Measurements from ENCODE around the gene TMEM183A. TPM values are rescaled to one million over a fixed set of nuclear protein-coding genes. Genes with fewer than 3 reads are reported as not detected.

TMEM183A gene
- total RNA-seq, 1 experiment from 2014 or later = 59.1 TPM

DNA sequence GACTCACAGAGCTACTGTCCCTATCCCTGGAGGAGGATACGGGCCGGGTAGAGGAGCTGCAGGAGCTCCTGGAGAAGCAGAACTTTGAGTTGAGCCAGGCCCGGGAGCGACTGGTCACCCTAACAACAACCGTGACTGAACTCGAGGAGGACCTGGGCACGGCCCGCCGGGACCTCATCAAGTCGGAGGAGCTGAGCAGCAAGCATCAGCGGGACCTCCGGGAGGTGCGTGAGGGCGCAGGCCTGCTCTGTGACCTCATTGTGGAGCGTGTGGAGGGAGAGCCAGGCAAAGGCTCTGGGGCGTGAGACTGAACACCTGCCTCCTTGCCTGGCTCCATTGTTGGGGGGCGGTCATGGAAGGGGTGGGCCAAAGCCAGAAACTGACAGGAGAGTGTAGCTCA is 38.2 kb downstream of the TMEM183A start:
- Histone ChIP-seq H3K9me3 (ENCODE audit: control insufficient read depth, insufficient read depth, low read depth, low read length) (no peaks in the 10 kb centered on the region), H3K27me3 (ENCODE audit: control insufficient read depth, insufficient read depth, low read length) (no peaks in the 10 kb centered on the region), H3K4me1 (ENCODE audit: control insufficient read depth, insufficient read depth, low read length) (no peaks in the 10 kb centered on the region), H3K27ac (ENCODE audit: low read length) (no peak overlapping the region), H3K4me3 (ENCODE audit: low read depth in 2 of 2, low read length in 2 of 2) (no peak overlapping the region), H3K36me3 (ENCODE audit: control insufficient read depth, insufficient read depth, low read length) (no peaks in the 10 kb centered on the region)
- intact Hi-C loops (cut with micrococcal nuclease; ENCODE audit: unreplicated experiment) (no loop called here), in situ Hi-C loops (cut with HindIII; ENCODE audit: low pct_unique_long_range_greater_than_20kb, low sequenced_read_pairs) (no loop called here)
- CTCF ChIA-PET = interaction anchor here (0.6 to 0.9 kb wide), 3 partner anchors 222 to 292 kb away, joined by 3 to 6 read pairs (median 3); no protein-coding TSS in a partner anchor
- TF ChIP-seq POLR2AphosphoS5 (IDR thresholded peaks at IDR 0.05; ENCODE audit: low read depth, low read length) (no peak), SIN3A (IDR thresholded peaks at IDR 0.05; ENCODE audit: borderline replicate concordance, insufficient read depth, low read depth, low read length) (no peak), TCF7L2 (IDR thresholded peaks at IDR 0.05; ENCODE audit: low read depth, low read length) (no peak)
- TF ChIP-seq, protein P1, sequence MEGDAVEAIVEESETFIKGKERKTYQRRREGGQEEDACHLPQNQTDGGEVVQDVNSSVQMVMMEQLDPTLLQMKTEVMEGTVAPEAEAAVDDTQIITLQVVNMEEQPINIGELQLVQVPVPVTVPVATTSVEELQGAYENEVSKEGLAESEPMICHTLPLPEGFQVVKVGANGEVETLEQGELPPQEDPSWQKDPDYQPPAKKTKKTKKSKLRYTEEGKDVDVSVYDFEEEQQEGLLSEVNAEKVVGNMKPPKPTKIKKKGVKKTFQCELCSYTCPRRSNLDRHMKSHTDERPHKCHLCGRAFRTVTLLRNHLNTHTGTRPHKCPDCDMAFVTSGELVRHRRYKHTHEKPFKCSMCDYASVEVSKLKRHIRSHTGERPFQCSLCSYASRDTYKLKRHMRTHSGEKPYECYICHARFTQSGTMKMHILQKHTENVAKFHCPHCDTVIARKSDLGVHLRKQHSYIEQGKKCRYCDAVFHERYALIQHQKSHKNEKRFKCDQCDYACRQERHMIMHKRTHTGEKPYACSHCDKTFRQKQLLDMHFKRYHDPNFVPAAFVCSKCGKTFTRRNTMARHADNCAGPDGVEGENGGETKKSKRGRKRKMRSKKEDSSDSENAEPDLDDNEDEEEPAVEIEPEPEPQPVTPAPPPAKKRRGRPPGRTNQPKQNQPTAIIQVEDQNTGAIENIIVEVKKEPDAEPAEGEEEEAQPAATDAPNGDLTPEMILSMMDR (IDR thresholded peaks at IDR 0.05) = no peak
- TF ChIP-seq, protein P2, sequence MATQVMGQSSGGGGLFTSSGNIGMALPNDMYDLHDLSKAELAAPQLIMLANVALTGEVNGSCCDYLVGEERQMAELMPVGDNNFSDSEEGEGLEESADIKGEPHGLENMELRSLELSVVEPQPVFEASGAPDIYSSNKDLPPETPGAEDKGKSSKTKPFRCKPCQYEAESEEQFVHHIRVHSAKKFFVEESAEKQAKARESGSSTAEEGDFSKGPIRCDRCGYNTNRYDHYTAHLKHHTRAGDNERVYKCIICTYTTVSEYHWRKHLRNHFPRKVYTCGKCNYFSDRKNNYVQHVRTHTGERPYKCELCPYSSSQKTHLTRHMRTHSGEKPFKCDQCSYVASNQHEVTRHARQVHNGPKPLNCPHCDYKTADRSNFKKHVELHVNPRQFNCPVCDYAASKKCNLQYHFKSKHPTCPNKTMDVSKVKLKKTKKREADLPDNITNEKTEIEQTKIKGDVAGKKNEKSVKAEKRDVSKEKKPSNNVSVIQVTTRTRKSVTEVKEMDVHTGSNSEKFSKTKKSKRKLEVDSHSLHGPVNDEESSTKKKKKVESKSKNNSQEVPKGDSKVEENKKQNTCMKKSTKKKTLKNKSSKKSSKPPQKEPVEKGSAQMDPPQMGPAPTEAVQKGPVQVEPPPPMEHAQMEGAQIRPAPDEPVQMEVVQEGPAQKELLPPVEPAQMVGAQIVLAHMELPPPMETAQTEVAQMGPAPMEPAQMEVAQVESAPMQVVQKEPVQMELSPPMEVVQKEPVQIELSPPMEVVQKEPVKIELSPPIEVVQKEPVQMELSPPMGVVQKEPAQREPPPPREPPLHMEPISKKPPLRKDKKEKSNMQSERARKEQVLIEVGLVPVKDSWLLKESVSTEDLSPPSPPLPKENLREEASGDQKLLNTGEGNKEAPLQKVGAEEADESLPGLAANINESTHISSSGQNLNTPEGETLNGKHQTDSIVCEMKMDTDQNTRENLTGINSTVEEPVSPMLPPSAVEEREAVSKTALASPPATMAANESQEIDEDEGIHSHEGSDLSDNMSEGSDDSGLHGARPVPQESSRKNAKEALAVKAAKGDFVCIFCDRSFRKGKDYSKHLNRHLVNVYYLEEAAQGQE (IDR thresholded peaks at IDR 0.05; ENCODE audit: insufficient read depth in 1 of 2, low read depth in 2 of 2, low read length in 1 of 2) = no peak
- ATAC-seq (no peak), DNase-seq (ENCODE audit: low read depth, low spot score) (no peak)
- POLR2A ChIA-PET = no interaction called here
- no TSS peak for BruUV-seq (replicated peaks)

DNA sequence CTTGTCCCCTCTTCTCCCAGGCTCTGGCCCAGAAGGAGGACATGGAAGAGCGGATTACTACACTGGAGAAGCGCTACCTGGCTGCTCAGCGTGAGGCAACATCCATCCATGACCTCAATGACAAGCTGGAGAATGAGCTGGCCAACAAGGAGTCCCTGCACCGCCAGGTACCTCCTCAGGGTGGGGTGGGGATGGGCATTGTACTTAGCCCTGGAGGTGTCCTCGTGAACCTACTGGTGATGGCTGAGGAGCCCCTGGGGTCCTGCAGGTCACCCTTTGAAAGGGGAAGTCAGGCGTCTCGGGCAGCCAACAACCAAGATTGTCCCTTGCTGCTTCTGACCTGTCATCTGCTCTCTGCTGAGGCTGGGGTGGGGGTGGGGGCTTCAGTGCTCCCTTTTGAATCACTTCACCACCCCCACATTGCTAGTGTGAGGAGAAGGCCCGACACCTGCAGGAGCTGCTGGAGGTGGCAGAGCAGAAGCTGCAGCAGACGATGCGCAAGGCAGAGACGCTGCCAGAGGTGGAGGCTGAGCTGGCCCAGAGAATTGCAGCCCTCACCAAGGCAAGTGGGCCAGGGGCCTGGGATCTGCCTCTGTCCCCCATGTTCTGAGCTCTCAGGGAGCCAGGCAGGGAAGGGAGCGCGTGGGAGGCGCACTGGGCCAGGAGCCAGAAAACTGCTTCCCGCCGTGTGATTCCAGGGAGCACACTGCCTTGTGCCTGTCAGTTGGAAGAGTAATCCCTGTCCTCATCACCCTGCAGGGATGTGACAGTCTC is 38.8 kb downstream of the TMEM183A start:
- Histone ChIP-seq H3K4me1 (ENCODE audit: control insufficient read depth, insufficient read depth, low read length) (no peaks in the 10 kb centered on the region), H3K4me3 (ENCODE audit: low read depth in 2 of 2, low read length in 2 of 2) (no peak overlapping the region), H3K9me3 (ENCODE audit: control insufficient read depth, insufficient read depth, low read depth, low read length) (no peaks in the 10 kb centered on the region), H3K27ac (ENCODE audit: low read length) (no peak overlapping the region), H3K36me3 (ENCODE audit: control insufficient read depth, insufficient read depth, low read length) (no peaks in the 10 kb centered on the region), H3K27me3 (ENCODE audit: control insufficient read depth, insufficient read depth, low read length) (no peaks in the 10 kb centered on the region)
- in situ Hi-C loops (cut with HindIII; ENCODE audit: low pct_unique_long_range_greater_than_20kb, low sequenced_read_pairs) = no loop called here
- CTCF ChIA-PET = interaction anchor here (0.6 to 0.9 kb wide), 2 partner anchors 241 to 291 kb away, joined by 3 to 6 read pairs; no protein-coding TSS in a partner anchor
- DNase-seq (ENCODE audit: low read depth, low spot score) (no peak), ATAC-seq (no peak)
- POLR2A ChIA-PET = no interaction called here
- intact Hi-C loops (cut with micrococcal nuclease; ENCODE audit: unreplicated experiment) = no loop called here
- TF ChIP-seq, protein P2 (IDR thresholded peaks at IDR 0.05; ENCODE audit: insufficient read depth in 1 of 2, low read depth in 2 of 2, low read length in 1 of 2) = no peak
- no peak for TF ChIP-seq POLR2AphosphoS5 (IDR thresholded peaks at IDR 0.05; ENCODE audit: low read depth, low read length)
- TF ChIP-seq SIN3A (IDR thresholded peaks at IDR 0.05; ENCODE audit: borderline replicate concordance, insufficient read depth, low read depth, low read length) = no peak
- TF ChIP-seq, protein P1 (IDR thresholded peaks at IDR 0.05) = no peak
- no peak for TF ChIP-seq TCF7L2 (IDR thresholded peaks at IDR 0.05; ENCODE audit: low read depth, low read length)
- no TSS peak for BruUV-seq (replicated peaks)

Data from Panc1 (cell line).